Smooth muscle cell (in vitro differentiated cells): ENCODE results near the gene S100A7. TPM values are rescaled to one million over a fixed set of nuclear protein-coding genes. Genes with fewer than 3 reads are reported as not detected.
"Not testable (repeated sequence)": the region's sequence is repeated elsewhere in the genome, so short reads cannot be mapped to it uniquely, and the experiment has no call there.

Source experiments
- DNase-seq: peaks from one replicate; lab custom pipeline; 2025; ENCODE audit not compliant: unreplicated experiment; lab: John Stamatoyannopoulos, UW
- H2AFZ ChIP-seq: fragments of 200-600 bp; sonication (generic); 2 replicates; pipeline ENCODE4 v1.6.0; 2016; ENCODE audit warnings: antibody characterized with exemption, low read depth, mild to moderate bottlenecking
- H3F3A ChIP-seq: fragments of 200-600 bp; sonication (generic); 2 replicates; pipeline ENCODE4 v1.6.0; 2017; ENCODE audit warnings: antibody characterized with exemption, low read depth
- H3K27ac ChIP-seq: fragments of 200-600 bp; sonication (generic); 2 replicates; pipeline ENCODE4 v1.5.1; 2016; ENCODE audit warnings: low read depth, mild to moderate bottlenecking
- H3K27me3 ChIP-seq: fragments of 200-600 bp; sonication (generic); 2 replicates; pipeline ENCODE4 v1.6.1; 2016; ENCODE audit warnings: low read depth, mild to moderate bottlenecking
- H3K36me3 ChIP-seq: fragments of 200-600 bp; sonication (generic); 2 replicates; pipeline ENCODE4 v1.5.1; 2016; ENCODE audit warnings: low read depth
- H3K4me1 ChIP-seq: fragments of 200-600 bp; sonication (generic); 2 replicates; pipeline ENCODE4 v1.5.1; 2016; ENCODE audit warnings: low read depth
- H3K4me2 ChIP-seq: fragments of 200-600 bp; sonication (generic); 2 replicates; pipeline ENCODE4 v1.6.0; 2016; ENCODE audit warnings: mild to moderate bottlenecking
- H3K4me3 ChIP-seq: fragments of 200-600 bp; sonication (generic); 2 replicates; pipeline ENCODE4 v1.5.1; 2016; ENCODE audit warnings: mild to moderate bottlenecking
- H3K79me2 ChIP-seq: fragments of 200-600 bp; sonication (generic); 2 replicates; pipeline ENCODE4 v1.6.0; 2016; ENCODE audit warnings: low read depth, mild to moderate bottlenecking
- H3K9ac ChIP-seq: fragments of 200-600 bp; sonication (generic); 2 replicates; pipeline ENCODE4 v1.6.0; 2016; ENCODE audit warnings: low read depth
- H3K9me3 ChIP-seq: fragments of 200-600 bp; sonication (generic); replicated peaks from 2 replicates; pipeline ENCODE4 v1.5.1; 2016; ENCODE audit warnings: low read depth
- H4K20me1 ChIP-seq: fragments of 200-600 bp; sonication (generic); 2 replicates; pipeline ENCODE4 v1.6.0; 2016; ENCODE audit warnings: low read depth
- WGBS: methylation state at CpG from one replicate; pipeline ENCODE4 v1.1.7; 2016; ENCODE audit warnings: low lambda C conversion rate; 5-methylcytosine and 5-hydroxymethylcytosine counted together
- polyA plus RNA-seq: library from polyadenylated mRNA; unstranded; fragments of >200 nt; fragmentation: Nextera tagmentation; extraction: Ambion mirVana; gene quantifications from 2 replicates; pipeline ENCODE4 v1.2.1, GENCODE V29; 2016
- total RNA-seq: library from RNA; depleted of rRNA; stranded (reverse); fragments of >200 nt; gene quantifications from 2 replicates; pipeline ENCODE4 v1.2.3, GENCODE V29; 2014
- TF ChIP-seq, protein P1 (sequence below): fragments of 200-600 bp; sonication (generic); IDR thresholded peaks from 2 replicates; pipeline ENCODE4 v1.5.1; 2017; ENCODE audit warnings: borderline replicate concordance, mild to moderate bottlenecking, antibody characterized with exemption; ENCODE audit not compliant: insufficient read depth, poor library complexity, severe bottlenecking

S100A7 gene
- total and polyA plus RNA-seq, 2 experiments from 2014 or later: not detected

DNA sequence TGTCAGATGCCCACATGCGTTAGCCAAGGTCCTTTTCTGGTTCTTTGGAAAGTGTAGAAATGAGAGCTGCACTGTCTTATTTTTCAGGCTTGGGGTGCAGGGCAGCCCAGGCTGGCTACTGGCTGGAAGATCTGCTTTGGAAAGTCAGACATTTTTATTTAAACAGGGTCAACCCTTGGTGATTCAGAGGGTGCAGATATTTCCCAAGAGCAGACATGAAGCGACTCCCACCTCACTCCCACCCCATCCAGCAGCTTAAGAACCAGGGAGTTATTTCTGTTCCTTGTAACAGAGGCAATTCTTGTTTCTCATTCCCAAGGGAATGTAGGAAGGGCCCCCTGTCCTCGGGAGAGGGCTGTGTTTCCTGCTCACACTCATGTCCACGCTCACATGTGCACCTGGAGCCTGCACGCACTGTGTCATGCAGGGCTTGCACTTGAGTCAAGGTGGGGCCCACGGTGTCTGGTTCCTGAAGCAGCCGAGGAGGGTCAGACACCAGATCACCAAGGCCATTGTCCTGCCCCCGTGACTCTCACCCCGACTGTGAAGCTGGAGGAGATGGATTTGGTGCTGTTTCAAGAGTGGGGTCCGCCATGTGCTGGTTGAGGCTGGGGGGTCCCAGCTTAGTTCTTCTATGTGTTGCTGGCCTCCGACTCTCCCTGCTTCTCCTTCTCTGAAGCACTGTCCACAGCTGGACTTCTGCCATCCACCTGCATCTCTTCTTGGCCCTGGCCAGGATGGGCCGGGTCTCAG, 43.1 kb downstream of the S100A7 start:
- Histone ChIP-seq H3K79me2 (no peaks in the 10 kb centered on the region), H4K20me1 (no peaks in the 10 kb centered on the region), H3K4me2 (no peak overlapping the region), H3K27me3 (no peaks in the 10 kb centered on the region), H3K9me3 (no peaks in the 10 kb centered on the region), H3K9ac (no peak overlapping the region), H3K4me3 (no peak overlapping the region), H2AFZ (no peak overlapping the region), H3K27ac (no peak overlapping the region), H3F3A (no peaks in the 10 kb centered on the region), H3K36me3 (no peaks in the 10 kb centered on the region), H3K4me1 (no peaks in the 10 kb centered on the region)
- TF ChIP-seq, protein P1, sequence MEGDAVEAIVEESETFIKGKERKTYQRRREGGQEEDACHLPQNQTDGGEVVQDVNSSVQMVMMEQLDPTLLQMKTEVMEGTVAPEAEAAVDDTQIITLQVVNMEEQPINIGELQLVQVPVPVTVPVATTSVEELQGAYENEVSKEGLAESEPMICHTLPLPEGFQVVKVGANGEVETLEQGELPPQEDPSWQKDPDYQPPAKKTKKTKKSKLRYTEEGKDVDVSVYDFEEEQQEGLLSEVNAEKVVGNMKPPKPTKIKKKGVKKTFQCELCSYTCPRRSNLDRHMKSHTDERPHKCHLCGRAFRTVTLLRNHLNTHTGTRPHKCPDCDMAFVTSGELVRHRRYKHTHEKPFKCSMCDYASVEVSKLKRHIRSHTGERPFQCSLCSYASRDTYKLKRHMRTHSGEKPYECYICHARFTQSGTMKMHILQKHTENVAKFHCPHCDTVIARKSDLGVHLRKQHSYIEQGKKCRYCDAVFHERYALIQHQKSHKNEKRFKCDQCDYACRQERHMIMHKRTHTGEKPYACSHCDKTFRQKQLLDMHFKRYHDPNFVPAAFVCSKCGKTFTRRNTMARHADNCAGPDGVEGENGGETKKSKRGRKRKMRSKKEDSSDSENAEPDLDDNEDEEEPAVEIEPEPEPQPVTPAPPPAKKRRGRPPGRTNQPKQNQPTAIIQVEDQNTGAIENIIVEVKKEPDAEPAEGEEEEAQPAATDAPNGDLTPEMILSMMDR: no peak
- no peak for DNase-seq
- WGBS: 72% methylated on average over 12 of the region's 12 CpGs

DNA sequence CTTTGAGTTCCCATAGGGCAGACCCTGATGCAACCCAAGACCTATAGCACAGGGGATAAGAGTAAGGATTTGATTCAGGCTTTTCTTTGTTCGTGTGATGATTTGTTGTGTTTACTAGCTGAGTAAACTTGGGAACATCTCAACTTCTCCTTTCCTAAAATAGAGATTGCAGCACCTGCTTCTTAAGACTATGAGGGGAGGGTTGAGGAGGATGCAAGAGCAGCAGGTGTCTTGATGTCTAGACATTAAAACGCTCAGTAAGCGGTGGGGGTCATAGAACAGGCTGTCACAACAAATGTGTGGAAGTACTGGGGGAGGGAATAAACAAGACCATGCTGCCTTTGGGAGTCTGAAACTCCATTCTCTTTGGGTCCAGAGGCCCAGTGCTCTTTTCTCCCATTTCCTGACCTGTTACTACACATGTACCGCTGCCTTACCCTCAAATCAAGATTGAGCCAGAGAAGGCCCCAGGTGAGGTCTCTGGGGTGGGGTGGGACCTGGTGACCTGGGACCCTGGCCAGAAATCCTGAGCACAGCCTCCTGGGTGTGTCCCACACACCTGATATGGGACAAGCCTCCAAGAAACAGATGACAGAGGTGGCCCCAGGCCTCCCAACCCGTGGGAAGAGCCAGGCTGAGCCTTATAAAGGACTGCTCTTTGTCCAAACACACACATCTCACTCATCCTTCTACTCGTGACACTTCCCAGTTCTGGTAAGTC, 44.4 kb downstream of the S100A7 start, which contains the start of gene S100A7A:
S100A7A (plus strand) TSS at position 671 of the 721 bp plus-strand sequence. CDS start 1,563 bp downstream, outside the sequence.
- Histone ChIP-seq H3K4me3 (no peak within 1 kb of the TSS), H3K27ac (no peak within 1 kb of the TSS), H3K36me3 (no peaks in the 10 kb centered on the region), H3K9me3 (no peaks in the 10 kb centered on the region), H3K4me1 (no peaks in the 10 kb centered on the region), H3K9ac (no peak within 1 kb of the TSS), H3F3A (no peaks in the 10 kb centered on the region), H3K27me3 (no peaks in the 10 kb centered on the region), H2AFZ (no peak within 1 kb of the TSS), H3K4me2 (no peak within 1 kb of the TSS), H4K20me1 (no peaks in the 10 kb centered on the region), H3K79me2 (no peaks in the 10 kb centered on the region)
- DNase-seq: no peak
- 76% methylated on average over 6 of the region's 6 CpGs for WGBS
- TF ChIP-seq, protein P1: no peak

- H3K4me1 ChIP-seq, H3K4me3 ChIP-seq, H3K9me3 ChIP-seq, H3K27ac ChIP-seq, H3K36me3 ChIP-seq, H3K79me2 ChIP-seq, H2AFZ ChIP-seq, H3F3A ChIP-seq, H3K4me2 ChIP-seq, H3K27me3 ChIP-seq, DNase-seq, H3K9ac ChIP-seq, H4K20me1 ChIP-seq: not testable (repeated sequence)
Measured at GRCh38 chr1:153413961-153414360, 46.5 kb downstream of the S100A7 start.

Other genes starting within 250 kb of the S100A7 start
- gene PRR9, start 243.1 kb downstream of the S100A7 start, total RNA-seq: 7.4 and 9.0 TPM in 2 replicates
- gene PRR9, start 243.1 kb downstream of the S100A7 start, polyA plus RNA-seq: 1.0 and 3.0 TPM in 2 replicates
- gene LORICRIN, start 201.0 kb downstream of the S100A7 start, total RNA-seq: not detected in 2 replicates
- not detected in 2 replicates for gene LORICRIN, start 201.0 kb downstream of the S100A7 start, polyA plus RNA-seq
- gene PGLYRP3, start 147.7 kb downstream of the S100A7 start, total RNA-seq: not detected in 2 replicates
- gene PGLYRP3, start 147.7 kb downstream of the S100A7 start, polyA plus RNA-seq: 0.31 TPM in 1 of 2 replicates, not detected in the other
- 0.54 and 1.1 TPM in 2 replicates for gene PGLYRP4, start 111.8 kb downstream of the S100A7 start, total RNA-seq
- 0.43 and 0.64 TPM in 2 replicates for gene PGLYRP4, start 111.8 kb downstream of the S100A7 start, polyA plus RNA-seq
- gene S100A9, start 102.8 kb downstream of the S100A7 start, total RNA-seq: 125 and 197 TPM in 2 replicates
- 39.8 and 81.9 TPM in 2 replicates for gene S100A9, start 102.8 kb downstream of the S100A7 start, polyA plus RNA-seq
- not detected in 2 replicates for gene S100A12, start 85.0 kb downstream of the S100A7 start, total RNA-seq
- gene S100A12, start 85.0 kb downstream of the S100A7 start, polyA plus RNA-seq: not detected in 2 replicates
- not detected in 2 replicates for gene S100A8, start 69.6 kb downstream of the S100A7 start, total RNA-seq
- 0.79 TPM in 1 of 2 replicates, not detected in the other for gene S100A8, start 69.6 kb downstream of the S100A7 start, polyA plus RNA-seq
- gene S100A7A, start 44.1 kb downstream of the S100A7 start, total RNA-seq: not detected in 2 replicates
- not detected in 2 replicates for gene S100A7A, start 44.1 kb downstream of the S100A7 start, polyA plus RNA-seq
- gene S100A6, start 75.3 kb upstream of the S100A7 start, total RNA-seq: 410 and 499 TPM in 2 replicates
- 1,358 and 1,471 TPM in 2 replicates for gene S100A6, start 75.3 kb upstream of the S100A7 start, polyA plus RNA-seq
- gene S100A5, start 80.3 kb upstream of the S100A7 start, total RNA-seq: 1.6 and 5.7 TPM in 2 replicates
- 4.8 and 6.2 TPM in 2 replicates for gene S100A5, start 80.3 kb upstream of the S100A7 start, polyA plus RNA-seq
- 1,139 and 1,222 TPM in 2 replicates for gene S100A4, start 85.2 kb upstream of the S100A7 start, total RNA-seq
- 1,491 and 1,802 TPM in 2 replicates for gene S100A4, start 85.2 kb upstream of the S100A7 start, polyA plus RNA-seq
- gene S100A3, start 88.6 kb upstream of the S100A7 start, total RNA-seq: 11.2 and 13.9 TPM in 2 replicates
- gene S100A3, start 88.6 kb upstream of the S100A7 start, polyA plus RNA-seq: 18.0 and 19.8 TPM in 2 replicates
- 2.3 and 7.3 TPM in 2 replicates for gene S100A2, start 105.2 kb upstream of the S100A7 start, total RNA-seq
- 16.6 and 20.4 TPM in 2 replicates for gene S100A2, start 105.2 kb upstream of the S100A7 start, polyA plus RNA-seq
- 198 and 238 TPM in 2 replicates for gene S100A16, start 152.5 kb upstream of the S100A7 start, total RNA-seq
- gene S100A16, start 152.5 kb upstream of the S100A7 start, polyA plus RNA-seq: 302 and 358 TPM in 2 replicates
- gene S100A14, start 155.7 kb upstream of the S100A7 start, total RNA-seq: 20.1 and 25.1 TPM in 2 replicates
- 11.0 and 32.7 TPM in 2 replicates for gene S100A14, start 155.7 kb upstream of the S100A7 start, polyA plus RNA-seq
- gene S100A13, start 166.9 kb upstream of the S100A7 start, total RNA-seq: 150 and 158 TPM in 2 replicates
- 474 and 498 TPM in 2 replicates for gene S100A13, start 166.9 kb upstream of the S100A7 start, polyA plus RNA-seq
- gene S100A1, start 167.8 kb upstream of the S100A7 start, total RNA-seq: 8.3 TPM in 1 of 2 replicates, not detected in the other
- gene S100A1, start 167.8 kb upstream of the S100A7 start, polyA plus RNA-seq: 0.46 and 1.0 TPM in 2 replicates
- 47.8 and 48.1 TPM in 2 replicates for gene CHTOP, start 173.4 kb upstream of the S100A7 start, total RNA-seq
- gene CHTOP, start 173.4 kb upstream of the S100A7 start, polyA plus RNA-seq: 49.7 and 50.2 TPM in 2 replicates
- 37.6 and 65.5 TPM in 2 replicates for gene SNAPIN, start 198.1 kb upstream of the S100A7 start, total RNA-seq
- gene SNAPIN, start 198.1 kb upstream of the S100A7 start, polyA plus RNA-seq: 48.1 and 52.0 TPM in 2 replicates
- 201 and 206 TPM in 2 replicates for gene ILF2, start 210.3 kb upstream of the S100A7 start, total RNA-seq
- gene ILF2, start 210.3 kb upstream of the S100A7 start, polyA plus RNA-seq: 194 and 241 TPM in 2 replicates
- 0.09 and 0.54 TPM in 2 replicates for gene NPR1, start 218.0 kb upstream of the S100A7 start, total RNA-seq
- gene NPR1, start 218.0 kb upstream of the S100A7 start, polyA plus RNA-seq: 0.24 and 0.40 TPM in 2 replicates